Mesenchymal stem cell (in vitro differentiated cells and primary cell): ENCODE measurements around the gene HOXB2.
A peak's percentile ranks its signal among the peaks of the same experiment; 100 is the strongest.

Experiments
- DNase-seq: peaks from one replicate; pipeline ENCODE4 v3.0.0-alpha.2; 2013
- H2AFZ ChIP-seq: one replicate; pipeline ENCODE4 v1.6.1; 2013; ENCODE audit warnings: low read depth, mild to moderate bottlenecking, control low read depth, inconsistent platforms, low read length, moderate library complexity
- H2AK5ac ChIP-seq: 2 replicates; pipeline ENCODE4 v1.6.1; 2013; ENCODE audit warnings: low read length, moderate library complexity, mild to moderate bottlenecking, inconsistent platforms; ENCODE audit not compliant: severe bottlenecking
- H2BK120ac ChIP-seq: one replicate; pipeline ENCODE4 v1.6.1; 2013; ENCODE audit warnings: low read depth, mild to moderate bottlenecking, inconsistent platforms, low read length, moderate library complexity
- H2BK12ac ChIP-seq, 2 experiments: one replicate each; pipeline ENCODE4 v1.6.1; 2013; ENCODE audit warnings: inconsistent platforms in 2 of 2, low read length in 2 of 2, mild to moderate bottlenecking in 2 of 2, moderate library complexity in 2 of 2, control low read depth in 1 of 2
- H2BK15ac ChIP-seq: one replicate; pipeline ENCODE4 v1.6.1; 2013; ENCODE audit warnings: mild to moderate bottlenecking, low read depth, inconsistent platforms; ENCODE audit not compliant: poor library complexity, severe bottlenecking
- H2BK5ac ChIP-seq: 2 replicates; pipeline ENCODE4 v1.6.1; 2013; ENCODE audit warnings: low read depth, mild to moderate bottlenecking, low read length, control low read depth, inconsistent platforms; ENCODE audit not compliant: poor library complexity, severe bottlenecking
- H3K14ac ChIP-seq, 2 experiments: one replicate each; pipeline ENCODE4 v1.6.1; 2013; ENCODE audit warnings: inconsistent platforms in 2 of 2, low read length in 2 of 2, control low read depth in 1 of 2, mild to moderate bottlenecking in 1 of 2, moderate library complexity in 1 of 2
- H3K18ac ChIP-seq, 2 experiments: one replicate each; pipeline ENCODE4 v1.6.1; 2013; ENCODE audit warnings: inconsistent platforms in 2 of 2, low read length in 2 of 2, control low read depth in 1 of 2, low read depth in 1 of 2, mild to moderate bottlenecking in 1 of 2
- H3K23ac ChIP-seq, 2 experiments: one replicate each; pipeline ENCODE4 v1.6.1; 2013; ENCODE audit warnings: inconsistent platforms in 2 of 2, low read length in 2 of 2, mild to moderate bottlenecking in 2 of 2, moderate library complexity in 2 of 2, control low read depth in 1 of 2
- H3K27ac ChIP-seq: 2 replicates; pipeline ENCODE4 v1.5.1; 2013; ENCODE audit warnings: mild to moderate bottlenecking, moderate library complexity, low read length, control low read depth, inconsistent platforms; ENCODE audit not compliant: poor library complexity, severe bottlenecking
- H3K27me3 ChIP-seq, 2 experiments: 2 replicates each; pipeline versions ENCODE4 v1.6.1 to v1.7.0; 2013; ENCODE audit warnings: low read length in 2 of 2, mild to moderate bottlenecking in 2 of 2, moderate library complexity in 2 of 2, control low read depth in 1 of 2, inconsistent platforms in 1 of 2; ENCODE audit not compliant: control insufficient read depth in 1 of 2, insufficient read depth in 1 of 2
- H3K36me3 ChIP-seq, 2 experiments: 2 replicates each; pipeline versions ENCODE4 v1.6.1 to v1.7.0; 2013; ENCODE audit warnings: low read length in 2 of 2, control low read depth in 1 of 2, inconsistent platforms in 1 of 2, low read depth in 1 of 2, mild to moderate bottlenecking in 1 of 2; ENCODE audit not compliant: insufficient read depth in 2 of 2, control insufficient read depth in 1 of 2
- H3K4ac ChIP-seq, 2 experiments: one replicate each; pipeline ENCODE4 v1.6.1; 2013; ENCODE audit warnings: inconsistent platforms in 2 of 2, low read length in 2 of 2, mild to moderate bottlenecking in 2 of 2, moderate library complexity in 2 of 2, control low read depth in 1 of 2, low read depth in 1 of 2
- H3K4me1 ChIP-seq: 2 replicates; pipeline ENCODE4 v1.6.1; 2013; ENCODE audit warnings: low read depth, low read length, control low read depth; ENCODE audit not compliant: control insufficient read depth, insufficient read depth
- H3K4me2 ChIP-seq: 2 replicates; pipeline ENCODE4 v1.6.1; 2013; ENCODE audit warnings: low read length, mild to moderate bottlenecking, inconsistent platforms; ENCODE audit not compliant: poor library complexity, severe bottlenecking
- H3K4me3 ChIP-seq, 2 experiments: 2 replicates each; pipeline versions ENCODE4 v1.5.1 to v1.7.0; 2013; ENCODE audit warnings: low read length in 2 of 2, mild to moderate bottlenecking in 2 of 2, control low read depth in 1 of 2, low read depth in 1 of 2; ENCODE audit not compliant: insufficient read depth in 1 of 2
- H3K79me1 ChIP-seq: replicated peaks from 2 replicates; pipeline ENCODE4 v1.6.1; 2013; ENCODE audit warnings: mild to moderate bottlenecking, control low read depth, low read length, inconsistent platforms; ENCODE audit not compliant: poor library complexity, severe bottlenecking
- H3K9ac ChIP-seq: 2 replicates; pipeline ENCODE4 v1.7.0; 2013; ENCODE audit warnings: mild to moderate bottlenecking, low read length, moderate library complexity
- H3K9me3 ChIP-seq: 2 replicates; pipeline ENCODE4 v1.7.0; 2013; ENCODE audit warnings: mild to moderate bottlenecking, low read length; ENCODE audit not compliant: control insufficient read depth
- H4K8ac ChIP-seq: one replicate; pipeline ENCODE4 v1.6.1; 2013; ENCODE audit warnings: inconsistent platforms, mild to moderate bottlenecking, low read length, moderate library complexity
- H4K91ac ChIP-seq: one replicate; pipeline ENCODE4 v1.6.1; 2013; ENCODE audit warnings: mild to moderate bottlenecking, low read length, inconsistent platforms
- WGBS: methylation state at CpG from one replicate; pipeline ENCODE4 v1.1.7; 2013; ENCODE audit warnings: mixed read lengths; 5-methylcytosine and 5-hydroxymethylcytosine counted together

The HOXB2 gene

DNA sequence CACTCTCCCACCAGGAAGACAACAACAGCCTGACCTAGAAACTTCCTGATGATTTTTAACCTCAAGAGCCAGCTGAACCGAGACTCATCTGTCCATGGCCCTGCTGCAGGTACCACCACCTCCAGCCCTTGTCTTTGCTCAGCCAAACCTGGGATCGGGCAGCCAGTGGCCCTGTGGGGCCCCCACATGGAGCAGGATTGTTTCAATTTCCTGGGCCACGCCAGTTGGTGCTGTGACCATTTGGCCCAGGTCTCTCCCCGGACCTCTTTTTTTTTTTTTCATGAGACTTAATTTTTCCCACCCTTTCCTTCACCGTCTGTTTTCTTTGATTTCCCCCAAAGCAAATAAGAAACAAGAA lies 8.3 kb upstream of the HOXB2 start:
- Histone ChIP-seq H3K27ac (peak overlapping the region; percentile 10), H2AFZ (no peak overlapping the region), H3K14ac (peak overlapping the region in 1 of 2 experiments; percentile 10), H4K8ac (peak overlapping the region; percentile 1), H2AK5ac (peak overlapping the region; percentile 39), H2BK15ac (no peak overlapping the region), H3K4me1 (peaks cover 40% of the 10 kb centered on the region), H4K91ac (no peak overlapping the region), H3K4me2 (no peak overlapping the region), H3K4ac (peak overlapping the region; percentile 19 to 24), H3K9ac (peak overlapping the region; percentile 93), H2BK5ac (no peak overlapping the region), H2BK12ac (peak overlapping the region in 1 of 2 experiments; percentile 85), H3K79me1 (peaks cover 2% of the 10 kb centered on the region), H3K18ac (peak overlapping the region; percentile 40 to 76), H3K23ac (peak overlapping the region in 1 of 2 experiments; percentile 3), H3K36me3 (peaks cover 27 to 32% of the 10 kb centered on the region in 2 experiments), H3K4me3 (peak overlapping the region in 1 of 2 experiments; percentile 76), H2BK120ac (peak overlapping the region; percentile 54), H3K9me3 (no peaks in the 10 kb centered on the region), H3K27me3 (no peaks in the 10 kb centered on the region)
- no peak for DNase-seq
- 28% methylated on average over 4 of the region's 5 CpGs for WGBS

DNA sequence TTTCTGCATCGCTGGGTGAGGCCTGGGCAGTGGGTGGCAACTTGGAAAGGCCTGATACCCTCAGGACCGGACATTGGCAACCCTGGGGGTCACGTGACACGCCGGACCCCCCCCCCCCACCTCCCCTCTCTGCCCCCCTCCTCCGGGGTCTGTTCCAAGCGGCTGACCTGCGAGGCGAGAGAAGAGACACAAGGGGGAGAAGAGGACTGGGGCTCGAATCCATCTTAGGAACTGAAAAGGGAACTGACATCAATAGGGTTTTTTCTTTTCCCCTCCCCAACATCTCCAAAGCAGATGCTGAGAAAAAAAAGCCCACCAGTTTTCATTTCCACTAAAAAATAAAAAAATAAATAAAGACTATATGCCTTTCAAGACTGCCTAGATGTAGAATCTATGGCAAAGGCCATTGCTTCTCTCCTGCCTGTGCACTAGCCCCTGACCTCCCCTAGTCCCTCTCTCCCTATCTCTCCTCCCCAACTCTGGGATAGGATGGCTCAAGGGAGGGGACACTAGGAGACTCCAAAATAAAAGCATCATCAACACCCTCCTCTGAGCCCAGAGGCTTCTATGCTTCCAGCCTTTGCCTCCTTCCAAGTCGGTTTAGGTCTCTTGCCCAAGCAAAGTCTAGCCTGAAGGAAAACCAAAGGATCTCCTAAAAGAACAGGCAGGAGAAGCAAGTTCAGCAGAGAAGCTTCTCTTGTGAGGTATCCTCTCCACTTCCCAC lies 7.7 kb upstream of the HOXB2 start:
- 41% methylated on average over 2 of the region's 11 CpGs for WGBS
- Histone ChIP-seq H2AK5ac (peak overlapping the region; percentile 39), H3K4me3 (peak overlapping the region in 1 of 2 experiments; percentile 76), H4K8ac (peak overlapping the region; percentile 92), H3K14ac (peak overlapping the region in 1 of 2 experiments; percentile 92), H4K91ac (peak overlapping the region; percentile 16), H3K9me3 (no peaks in the 10 kb centered on the region), H3K18ac (peak overlapping the region; percentile 40 to 100), H3K79me1 (peaks cover 2% of the 10 kb centered on the region), H3K4me1 (peaks cover 39% of the 10 kb centered on the region), H3K4ac (peak overlapping the region; percentile 24 to 93), H3K36me3 (peaks cover 25 to 33% of the 10 kb centered on the region in 2 experiments), H2BK5ac (no peak overlapping the region), H3K23ac (peak overlapping the region in 1 of 2 experiments; percentile 93), H2BK120ac (peak overlapping the region; percentile 54), H3K27me3 (no peaks in the 10 kb centered on the region), H3K4me2 (no peak overlapping the region), H2BK15ac (peak overlapping the region; percentile 73), H2AFZ (no peak overlapping the region), H3K9ac (peak overlapping the region; percentile 93), H2BK12ac (peak overlapping the region; percentile 6 to 99), H3K27ac (peak overlapping the region; percentile 10)
- peak; percentile 70 for DNase-seq

DNA sequence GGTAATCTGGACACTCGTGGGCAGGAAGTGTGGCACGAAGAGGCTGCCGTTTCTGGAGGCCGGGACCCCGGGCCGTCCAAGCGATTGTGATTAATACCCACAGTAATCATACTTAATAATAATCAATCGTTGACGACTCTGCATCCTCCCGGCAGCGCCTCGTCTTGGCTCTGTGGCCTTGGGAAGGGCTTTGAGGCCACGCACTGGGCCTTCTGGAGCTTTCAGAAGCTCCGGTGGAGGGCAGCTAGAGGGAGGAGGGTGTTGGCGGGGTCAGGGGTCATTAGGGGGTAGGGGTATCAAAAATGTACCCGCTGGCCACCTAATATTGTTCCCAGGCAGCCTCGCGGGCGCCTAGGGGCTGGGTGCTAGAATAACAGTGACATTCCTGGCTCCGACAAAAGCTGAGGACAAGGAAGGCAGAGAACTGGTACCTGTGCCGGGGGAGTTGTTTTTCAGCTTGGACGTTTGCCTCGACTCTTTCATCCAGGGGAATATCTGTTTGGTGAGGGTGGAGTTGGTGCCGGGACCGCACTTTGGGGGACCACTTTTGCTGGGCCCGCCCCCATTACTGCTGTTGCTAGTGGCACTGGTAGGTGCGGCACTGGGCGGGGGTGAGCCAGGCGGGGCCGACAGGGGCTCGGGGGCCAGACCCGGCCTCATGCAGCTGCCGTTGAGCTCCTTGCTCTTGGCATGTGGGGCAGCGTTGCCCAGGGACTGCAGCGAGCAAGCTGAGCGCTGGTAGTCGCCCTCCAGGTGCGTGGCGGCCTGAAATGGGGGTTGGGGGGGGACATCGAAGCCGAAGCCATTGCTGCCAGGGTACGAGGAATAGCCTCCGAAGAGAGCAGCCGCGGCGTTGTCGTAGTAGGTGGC lies 6.9 kb upstream of the HOXB2 start:
- peaks cover 36% of the 10 kb centered on the region for H3K4me1 ChIP-seq
- 55% methylated on average over 38 of the region's 47 CpGs for WGBS

DNA sequence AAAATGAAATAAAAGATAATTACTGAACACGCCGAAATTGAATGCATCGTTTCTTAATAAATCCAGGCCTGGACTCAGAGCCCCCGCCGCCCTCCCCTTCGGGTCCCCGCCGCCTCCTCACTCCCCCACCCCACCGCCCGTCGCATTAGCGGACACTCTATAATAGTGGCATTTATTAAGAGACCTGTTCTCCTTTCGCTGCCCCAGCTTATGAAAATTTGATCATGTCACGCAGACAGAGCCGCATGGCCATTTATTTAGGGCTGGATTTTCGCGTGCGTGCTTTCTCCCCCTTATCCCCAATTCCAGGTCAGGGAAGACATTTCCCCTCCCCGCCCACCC lies 6.3 kb upstream of the HOXB2 start:
- WGBS, result 44% methylated on average over 15 of the region's 19 CpGs
- no peak overlapping the region for H3K23ac ChIP-seq
- peaks cover 2% of the 10 kb centered on the region for H3K79me1 ChIP-seq
- no peak overlapping the region for H3K4me2 ChIP-seq
- H3K14ac ChIP-seq, result no peak overlapping the region
- no peak overlapping the region for H2AFZ ChIP-seq
- H3K27ac ChIP-seq, result no peak overlapping the region
- H2BK12ac ChIP-seq, result no peak overlapping the region
- H3K18ac ChIP-seq, result peak overlapping the region; percentile 14 to 100
- peak overlapping the region in 1 of 2 experiments; percentile 33 for H3K4ac ChIP-seq
- peaks cover 41% of the 10 kb centered on the region for H3K4me1 ChIP-seq
- no peak overlapping the region for H3K9ac ChIP-seq
- H3K27me3 ChIP-seq, result no peaks in the 10 kb centered on the region
- peak; percentile 32 for DNase-seq
- no peak overlapping the region for H2AK5ac ChIP-seq
- no peak overlapping the region for H3K4me3 ChIP-seq
- H2BK15ac ChIP-seq, result no peak overlapping the region
- H4K91ac ChIP-seq, result no peak overlapping the region
- H4K8ac ChIP-seq, result peak overlapping the region; percentile 92
- peak overlapping the region; percentile 64 for H2BK120ac ChIP-seq
- no peak overlapping the region for H2BK5ac ChIP-seq
- H3K9me3 ChIP-seq, result no peaks in the 10 kb centered on the region
- H3K36me3 ChIP-seq, result peaks cover 25 to 33% of the 10 kb centered on the region in 2 experiments

More for the DNA sequence above, 6.9 kb upstream of the HOXB2 start:
- Histone ChIP-seq H2BK5ac (no peak overlapping the region), H2BK120ac (peak overlapping the region; percentile 64), H3K4me2 (no peak overlapping the region), H3K9me3 (no peaks in the 10 kb centered on the region), H3K4me3 (no peak overlapping the region), H2BK15ac (peak overlapping the region; percentile 73), H3K18ac (peak overlapping the region; percentile 14 to 100), H4K8ac (peak overlapping the region; percentile 92), H3K79me1 (peaks cover 2% of the 10 kb centered on the region), H3K4ac (peak overlapping the region; percentile 0 to 93), H3K23ac (peak overlapping the region in 1 of 2 experiments; percentile 93), H3K27me3 (no peaks in the 10 kb centered on the region), H2BK12ac (peak overlapping the region; percentile 6 to 99), H3K9ac (peak overlapping the region; percentile 29), H2AK5ac (no peak overlapping the region), H3K27ac (no peak overlapping the region), H3K14ac (peak overlapping the region in 1 of 2 experiments; percentile 92), H2AFZ (no peak overlapping the region), H4K91ac (peak overlapping the region; percentile 16), H3K36me3 (peaks cover 25 to 33% of the 10 kb centered on the region in 2 experiments)
- peak; percentile 32 for DNase-seq
